ENCODE results near the gene GNPDA2.

GNPDA2 gene

GRCh38 chr4:44761306-44761705 lies 35.0 kb upstream of the GNPDA2 start:
- no peak for TF ChIP-seq POLR2AphosphoS5 (IDR thresholded peaks at IDR 0.05; ENCODE audit: low read depth, low read length)
- TF ChIP-seq REST (IDR thresholded peaks at IDR 0.05; ENCODE audit: insufficient read depth in 1 of 2, low read depth in 2 of 2, low read length in 2 of 2), result no peak
- TF ChIP-seq TAF1 (IDR thresholded peaks at IDR 0.05; ENCODE audit: borderline replicate concordance, insufficient read depth, low read length), result no peak
- TF ChIP-seq SIN3A (IDR thresholded peaks at IDR 0.05; ENCODE audit: borderline replicate concordance, insufficient read depth, low read length), result no peak
- no peak for TF ChIP-seq FOXP2 (optimal IDR thresholded peaks at IDR 0.05; ENCODE audit: borderline replicate concordance, extremely low read depth, extremely low read length, insufficient read depth)

- TF ChIP-seq FOXP2 (optimal IDR thresholded peaks at IDR 0.05; ENCODE audit: borderline replicate concordance, extremely low read depth, extremely low read length, insufficient read depth) (no peak), SIN3A (IDR thresholded peaks at IDR 0.05; ENCODE audit: borderline replicate concordance, insufficient read depth, low read length) (no peak), POLR2AphosphoS5 (IDR thresholded peaks at IDR 0.05; ENCODE audit: low read depth, low read length) (no peak), TAF1 (IDR thresholded peaks at IDR 0.05; ENCODE audit: borderline replicate concordance, insufficient read depth, low read length) (no peak), REST (IDR thresholded peaks at IDR 0.05; ENCODE audit: insufficient read depth in 1 of 2, low read depth in 2 of 2, low read length in 2 of 2) (no peak)
Observed at GRCh38 chr4:44760142-44760898, 34.0 kb upstream of the GNPDA2 start.

- TF ChIP-seq REST (IDR thresholded peaks at IDR 0.05; ENCODE audit: insufficient read depth in 1 of 2, low read depth in 2 of 2, low read length in 2 of 2) (no peak), SIN3A (IDR thresholded peaks at IDR 0.05; ENCODE audit: borderline replicate concordance, insufficient read depth, low read length) (no peak)
Observed at GRCh38 chr4:44756559-44756958, 30.2 kb upstream of the GNPDA2 start.

GRCh38 chr4:44740201-44740600 lies 13.8 kb upstream of the GNPDA2 start:
- no peak for TF ChIP-seq SIN3A (IDR thresholded peaks at IDR 0.05; ENCODE audit: borderline replicate concordance, insufficient read depth, low read length)
- TF ChIP-seq FOXP2 (optimal IDR thresholded peaks at IDR 0.05; ENCODE audit: borderline replicate concordance, extremely low read depth, extremely low read length, insufficient read depth), result no peak
- TF ChIP-seq REST (IDR thresholded peaks at IDR 0.05; ENCODE audit: insufficient read depth in 1 of 2, low read depth in 2 of 2, low read length in 2 of 2), result no peak
- TF ChIP-seq POLR2AphosphoS5 (IDR thresholded peaks at IDR 0.05; ENCODE audit: low read depth, low read length), result no peak
- TF ChIP-seq TAF1 (IDR thresholded peaks at IDR 0.05; ENCODE audit: borderline replicate concordance, insufficient read depth, low read length), result no peak

- TF ChIP-seq REST (IDR thresholded peaks at IDR 0.05; ENCODE audit: insufficient read depth in 1 of 2, low read depth in 2 of 2, low read length in 2 of 2) (no peak), TAF1 (IDR thresholded peaks at IDR 0.05; ENCODE audit: borderline replicate concordance, insufficient read depth, low read length) (no peak), SIN3A (IDR thresholded peaks at IDR 0.05; ENCODE audit: borderline replicate concordance, insufficient read depth, low read length) (no peak), POLR2AphosphoS5 (IDR thresholded peaks at IDR 0.05; ENCODE audit: low read depth, low read length) (no peak), FOXP2 (optimal IDR thresholded peaks at IDR 0.05; ENCODE audit: borderline replicate concordance, extremely low read depth, extremely low read length, insufficient read depth) (no peak)
Observed at GRCh38 chr4:44738615-44739014, 12.3 kb upstream of the GNPDA2 start.

Measured in PFSK-1 (cell line).